Activated T-helper 1 cell treated with Interleukin-2 at 50 U/mL for 16 hours (primary cell): Measurements from ENCODE around the gene GTF2IRD2.
A peak's percentile ranks its signal among the peaks of the same experiment; 100 is the strongest.
"Not testable (repeated sequence)": the region's sequence is repeated elsewhere in the genome, so short reads cannot be mapped to it uniquely, and the experiment has no call there.

Source experiments
- DNase-seq: peaks from one replicate; pipeline ENCODE4 v3.0.0-alpha.2; 2020; ENCODE audit warnings: low read depth

GTF2IRD2 gene

DNA sequence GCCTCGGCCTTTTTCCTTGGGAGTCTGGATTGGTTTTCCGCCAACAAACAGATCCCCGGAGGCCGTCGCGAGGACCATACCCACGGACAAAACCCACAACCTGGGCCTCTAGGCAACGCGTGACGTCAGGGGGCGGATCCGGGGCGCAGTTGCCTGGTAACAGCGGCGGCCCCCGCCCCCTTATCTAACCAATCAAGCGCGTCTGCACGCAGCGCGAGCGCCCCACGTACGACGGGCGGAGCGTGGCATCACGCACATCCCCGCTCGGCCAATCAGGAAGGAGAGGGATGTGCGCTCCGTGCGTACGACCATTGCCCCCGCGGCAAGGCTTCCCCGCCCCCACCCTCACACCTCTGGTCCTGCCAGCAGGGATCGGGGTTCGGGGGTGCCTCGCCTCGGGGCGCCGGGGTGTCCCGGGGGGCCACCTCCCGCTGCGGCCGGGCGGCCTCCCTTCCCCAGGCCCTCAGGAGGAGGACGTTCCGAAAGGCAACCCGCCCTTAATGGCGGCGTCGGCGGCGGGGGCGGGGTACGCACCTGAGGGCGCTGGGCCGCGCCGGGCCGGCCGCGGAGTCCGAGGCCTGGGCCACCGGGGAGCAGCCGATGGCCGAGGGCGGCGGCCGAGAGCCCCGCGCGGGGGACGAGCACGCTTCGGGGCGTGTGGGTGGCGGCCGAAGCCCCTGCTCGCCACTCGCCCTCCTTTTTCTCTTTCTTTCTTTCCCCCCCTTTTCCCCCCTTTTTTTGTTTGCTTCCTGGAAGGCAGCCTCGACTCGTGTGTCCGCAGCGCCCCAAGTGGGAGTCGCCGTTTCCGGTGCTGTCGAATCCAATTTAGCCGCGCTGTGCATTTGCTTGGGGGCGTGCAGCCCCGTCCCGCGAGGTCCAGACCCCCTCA is at the start of gene GTF2IRD2:
TSS of gene GTF2IRD2 (minus strand) at position 773 of the 889 bp plus-strand sequence. CDS start 15,227 bp downstream, outside the sequence.
- DNase-seq: not testable (repeated sequence)

DNA sequence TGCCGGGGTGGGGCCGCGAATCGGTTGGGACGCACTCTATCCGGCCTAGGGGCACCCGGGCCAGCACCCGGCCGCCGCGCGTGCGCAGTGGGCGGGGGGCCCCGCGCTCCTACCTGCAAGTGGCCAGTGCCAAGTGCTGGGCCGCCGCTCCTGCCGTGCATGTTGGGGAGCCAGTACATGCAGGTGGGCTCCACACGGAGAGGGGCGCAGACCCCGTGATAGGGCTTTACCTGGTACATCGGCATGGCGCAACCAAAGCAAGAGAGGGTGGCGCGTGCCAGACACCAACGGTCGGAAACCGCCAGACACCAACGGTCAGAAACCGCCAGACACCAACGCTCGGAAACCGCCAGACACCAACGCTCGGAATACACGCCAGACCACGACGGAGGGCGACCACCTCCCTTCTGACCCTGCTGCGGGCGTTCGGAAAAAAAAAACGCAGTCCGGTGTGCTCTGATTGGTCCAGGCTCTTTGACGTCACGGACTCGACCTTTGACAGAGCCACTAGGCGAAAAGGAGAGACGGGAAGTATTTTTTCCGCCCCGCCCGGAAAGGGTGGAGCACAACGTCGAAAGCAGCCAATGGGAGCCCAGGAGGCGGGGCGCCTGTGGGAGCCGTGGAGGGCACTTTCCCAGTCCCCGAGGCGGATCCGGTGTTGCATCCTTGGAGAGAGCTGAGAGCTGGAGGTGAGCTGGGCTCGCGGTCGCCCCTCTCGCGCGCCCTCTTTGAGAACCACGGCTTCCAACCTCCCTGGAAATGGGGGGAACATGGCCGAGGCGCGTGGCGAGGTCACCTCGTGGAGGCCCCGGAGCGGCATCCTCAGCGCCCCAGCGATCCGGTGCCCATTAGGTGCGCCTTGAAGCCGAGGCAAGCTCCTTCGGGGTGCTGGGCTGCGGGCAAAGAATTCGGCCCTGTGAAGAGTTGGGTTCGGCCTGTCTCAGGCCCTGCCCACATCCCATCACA is 39.0 kb upstream of the GTF2IRD2 start:
- peak; percentile 68 for DNase-seq

DNA sequence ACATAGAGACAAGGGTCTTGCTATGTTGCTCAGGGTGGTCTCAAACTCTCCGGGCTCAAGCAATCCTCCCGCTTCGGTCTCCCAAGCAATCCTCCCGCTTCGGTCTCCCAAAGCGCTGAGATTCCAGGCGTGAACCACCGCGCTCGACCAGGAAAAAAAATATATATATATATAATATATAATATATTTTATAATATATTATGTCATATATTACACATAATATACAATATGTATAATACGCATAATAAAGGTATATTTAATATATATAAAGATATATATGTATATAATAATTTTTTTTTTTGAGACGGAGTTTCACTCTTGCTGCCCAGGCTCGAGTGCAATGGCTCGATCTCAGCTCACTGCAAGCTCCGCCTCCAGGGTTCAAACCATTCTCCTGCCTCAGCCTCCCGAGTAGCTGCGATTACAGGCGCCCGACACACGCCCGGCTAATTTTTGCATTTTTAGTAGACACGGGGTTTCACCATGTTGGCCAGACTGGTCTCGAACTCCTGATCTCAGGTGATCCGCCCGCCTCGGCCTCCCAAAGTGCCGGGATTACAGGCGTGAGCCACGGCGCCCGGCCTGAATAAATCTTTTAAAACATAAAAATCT is 38.2 kb upstream of the GTF2IRD2 start:
- DNase-seq: not testable (repeated sequence)

DNA sequence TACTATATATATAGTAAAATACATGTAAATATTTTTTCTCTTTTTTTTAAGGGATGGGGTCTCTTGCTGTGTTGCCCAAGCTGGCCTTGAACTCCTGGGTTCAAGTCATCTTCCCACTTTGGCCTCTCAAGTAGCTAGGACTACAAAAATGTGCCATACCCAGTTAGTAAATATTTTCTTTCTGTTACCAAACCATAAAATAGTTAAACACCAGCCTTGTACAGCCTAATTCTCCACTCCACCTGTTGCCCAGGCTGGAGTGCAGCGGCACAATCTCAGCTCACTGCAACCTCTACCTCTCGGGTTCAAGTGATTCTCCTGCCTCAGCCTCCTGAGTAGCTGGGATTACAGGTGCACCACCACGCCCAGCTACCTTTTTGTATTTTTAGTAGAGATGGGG is 33.9 kb upstream of the GTF2IRD2 start:
- DNase-seq: not testable (repeated sequence)

DNA sequence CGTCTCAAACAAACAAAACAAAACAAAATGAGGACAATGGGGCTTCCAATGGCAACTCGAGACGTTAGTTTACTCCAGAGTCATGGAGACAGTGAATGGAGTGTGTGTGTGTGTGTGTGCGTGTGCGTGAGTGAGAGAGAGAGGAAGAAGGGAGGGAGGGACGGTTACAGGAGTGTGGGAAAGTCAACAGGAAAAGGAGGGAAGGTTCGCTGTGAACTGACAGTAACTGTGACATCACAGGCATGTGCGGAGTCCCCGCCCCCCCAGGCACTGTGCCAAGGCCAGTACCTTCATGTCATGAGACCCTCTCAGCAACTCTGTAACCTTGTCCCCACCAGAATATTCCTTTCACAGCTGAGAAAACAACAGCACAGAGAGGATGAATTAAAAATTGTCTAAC is 30.7 kb upstream of the GTF2IRD2 start:
- DNase-seq: not testable (repeated sequence)

DNA sequence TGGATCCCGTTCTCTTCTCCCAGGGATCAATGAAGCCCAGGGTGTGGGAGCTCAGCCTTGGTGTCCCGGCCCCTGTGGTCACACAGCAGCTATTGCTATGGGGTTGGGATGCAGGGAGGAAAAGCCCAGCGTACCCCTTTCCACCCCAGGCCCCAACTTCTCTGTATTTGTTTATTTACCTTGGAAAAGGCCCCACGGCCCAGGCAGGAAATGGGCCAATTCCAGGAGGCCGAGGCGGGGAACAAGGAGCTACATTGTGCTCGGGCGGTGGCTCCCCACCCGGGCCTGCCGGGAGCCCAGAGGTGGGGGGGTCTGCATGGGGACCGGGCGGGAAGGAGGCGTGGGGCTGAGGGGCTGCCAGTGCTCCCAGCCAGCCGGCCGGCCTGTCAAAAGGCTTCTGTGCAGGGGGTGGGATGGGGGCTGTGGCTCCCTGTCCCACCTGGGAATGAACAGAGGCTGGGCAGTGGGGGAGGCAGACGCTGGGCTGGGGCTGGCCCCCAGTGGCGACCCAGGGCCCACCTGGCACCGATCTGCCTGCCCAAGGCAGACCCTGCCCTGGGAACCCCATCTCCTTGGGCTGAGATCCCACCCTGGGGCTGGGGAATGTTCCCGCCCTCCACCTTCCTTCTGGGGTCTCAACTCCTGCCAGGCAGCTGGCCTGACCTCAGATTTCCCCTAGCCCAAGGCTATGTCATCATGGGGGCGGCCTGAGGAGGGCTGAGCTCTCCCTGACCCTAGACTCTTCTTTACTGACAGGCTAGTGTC is 23.5 kb upstream of the GTF2IRD2 start:
- DNase-seq: not testable (repeated sequence)

DNA sequence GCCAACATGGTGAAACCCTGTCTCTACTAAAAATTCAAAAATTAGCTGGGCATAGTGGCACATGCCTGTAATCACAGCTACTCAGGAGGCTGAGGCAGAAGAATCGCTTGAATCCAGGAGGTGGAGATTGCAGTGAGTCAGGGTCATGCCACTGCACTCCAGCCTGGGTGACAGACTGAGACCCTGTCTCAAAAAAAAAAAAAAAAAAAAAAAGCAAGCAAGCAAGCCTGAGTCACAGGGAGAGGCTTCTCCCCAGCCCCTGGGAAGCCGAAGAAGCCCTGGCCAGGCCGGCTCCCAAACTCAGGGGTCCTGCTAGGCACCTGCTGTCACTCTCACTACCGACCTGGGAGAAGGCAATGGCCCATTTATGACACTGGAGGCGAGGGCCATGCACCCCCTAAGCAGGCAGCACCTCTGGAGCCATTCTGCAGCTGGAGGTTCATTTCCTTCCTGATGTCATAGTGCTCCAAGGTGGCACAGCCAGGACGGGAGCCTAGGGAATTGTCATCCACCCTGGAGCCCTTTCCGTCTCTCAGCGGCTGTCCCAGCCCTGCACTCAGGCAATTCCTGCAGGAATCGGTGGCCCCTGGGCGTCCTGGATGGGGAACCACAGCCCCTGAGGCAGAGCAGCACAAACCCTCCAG is 22.8 kb upstream of the GTF2IRD2 start:
- DNase-seq: not testable (repeated sequence)

DNA sequence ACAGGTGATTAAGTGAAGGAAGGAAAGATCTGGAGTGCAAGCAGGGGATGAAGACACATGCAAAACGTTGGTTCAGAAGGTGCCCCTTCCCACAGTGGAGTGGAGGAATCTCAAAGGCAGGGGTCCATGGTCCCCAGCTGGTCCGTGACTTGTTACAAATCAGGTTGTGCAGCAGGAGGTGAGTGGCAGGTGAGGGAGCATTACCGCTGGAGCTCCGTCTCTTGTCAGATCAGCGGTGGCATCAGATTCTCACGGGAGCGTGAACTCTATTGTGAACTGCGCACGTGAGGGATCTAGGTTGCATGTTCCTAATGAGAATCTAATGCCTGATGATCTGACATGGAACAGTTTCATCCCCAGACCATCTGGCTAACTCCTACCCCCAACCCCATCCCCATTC is 21.1 kb upstream of the GTF2IRD2 start:
- not testable (repeated sequence) for DNase-seq

DNA sequence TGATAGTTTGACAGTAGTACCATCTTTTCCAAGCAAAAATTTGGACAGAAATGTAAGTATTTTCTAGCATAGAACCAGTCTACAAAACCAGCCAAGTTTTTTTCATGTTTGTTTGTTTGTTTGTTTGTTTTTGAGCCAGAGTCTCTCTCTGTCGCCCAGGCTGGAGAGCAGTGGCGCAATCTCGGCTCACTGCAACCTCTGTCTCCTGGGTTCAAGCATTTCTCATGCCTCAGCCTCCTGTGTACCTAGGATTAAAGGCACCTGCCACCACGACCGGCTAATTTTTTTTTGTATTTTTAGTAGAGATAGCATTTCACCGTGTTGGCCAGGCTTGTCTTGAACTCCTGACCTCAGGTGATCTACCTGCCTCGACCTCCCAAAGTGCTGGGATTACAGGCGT is 14.4 kb upstream of the GTF2IRD2 start:
- DNase-seq: not testable (repeated sequence)

DNA sequence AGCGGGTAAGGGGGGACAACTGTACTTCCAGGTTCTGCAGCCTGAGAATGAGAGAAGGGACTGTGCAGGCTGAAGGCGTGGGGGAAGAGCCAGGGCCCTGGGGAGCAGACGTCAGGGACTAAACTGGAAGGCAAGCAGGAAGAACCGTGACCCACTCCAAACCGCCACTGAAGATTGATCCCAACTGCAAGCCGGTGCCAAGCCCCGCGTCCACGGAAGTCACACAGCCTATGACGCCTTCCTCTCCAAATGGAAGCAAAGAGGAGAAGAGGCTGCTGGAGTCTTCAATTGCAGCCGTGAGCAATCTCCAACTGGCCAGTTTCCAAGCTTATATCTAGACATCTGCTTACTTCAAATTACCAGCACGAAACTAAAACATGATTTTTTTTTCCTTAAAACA is 1.6 kb downstream of the GTF2IRD2 start:
- not testable (repeated sequence) for DNase-seq

DNA sequence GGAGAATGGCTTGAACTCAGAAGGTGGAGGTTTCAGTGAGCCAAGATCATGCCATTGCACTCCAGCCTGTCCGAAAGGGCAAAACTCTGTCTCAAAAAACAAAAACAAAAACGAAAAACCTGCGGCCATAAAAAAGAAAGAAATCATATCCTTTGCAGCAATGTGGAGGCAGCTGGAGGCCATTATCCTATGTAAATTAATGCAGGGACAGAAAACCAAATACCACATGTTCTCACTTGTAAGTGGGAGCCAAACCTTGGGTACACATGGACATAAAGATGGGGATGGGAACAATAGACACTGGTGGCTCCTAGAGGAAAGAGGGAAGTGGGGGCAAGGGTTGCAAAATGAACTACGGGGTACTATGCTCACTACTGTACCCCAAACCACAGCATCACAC is 21.0 kb downstream of the GTF2IRD2 start:
- not testable (repeated sequence) for DNase-seq

DNA sequence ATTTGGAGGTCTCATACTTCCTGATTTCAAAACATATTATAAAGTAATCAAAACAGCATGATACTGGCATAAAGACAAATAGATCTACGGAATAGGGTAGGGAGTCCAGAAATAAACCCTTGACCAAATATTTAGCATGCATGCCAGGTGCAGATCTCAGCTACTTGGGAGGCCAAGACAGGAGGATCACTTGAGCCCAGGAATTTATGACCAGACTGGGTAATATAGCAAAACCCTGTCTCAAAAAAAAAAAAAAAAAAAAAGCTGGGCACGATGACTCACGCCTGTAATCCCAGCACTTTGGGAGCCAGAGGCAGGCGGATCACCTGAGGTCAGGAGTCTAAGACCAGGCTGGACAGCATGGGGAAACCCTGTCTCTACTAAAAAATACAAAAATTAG is 21.4 kb downstream of the GTF2IRD2 start:
- DNase-seq: not testable (repeated sequence)

DNA sequence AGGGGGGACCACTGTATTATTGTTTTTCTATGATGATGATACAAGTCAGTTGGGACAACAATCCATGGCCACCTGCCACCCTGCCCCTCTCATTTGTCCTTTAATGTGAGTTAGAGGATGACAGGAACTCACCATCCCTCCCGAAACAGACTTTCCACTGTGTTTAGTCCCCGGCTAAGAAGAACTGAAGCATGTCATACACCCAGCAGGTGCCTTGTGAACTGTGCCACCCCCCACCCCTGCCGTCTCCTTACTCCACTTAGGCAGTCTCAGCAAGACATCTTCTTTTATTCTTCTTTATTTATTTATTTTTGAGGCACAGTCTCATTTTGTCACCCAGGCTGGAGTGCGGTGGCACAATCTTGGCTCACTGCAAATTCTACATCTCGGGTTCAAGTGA is 30.1 kb downstream of the GTF2IRD2 start:
- DNase-seq: not testable (repeated sequence)

DNA sequence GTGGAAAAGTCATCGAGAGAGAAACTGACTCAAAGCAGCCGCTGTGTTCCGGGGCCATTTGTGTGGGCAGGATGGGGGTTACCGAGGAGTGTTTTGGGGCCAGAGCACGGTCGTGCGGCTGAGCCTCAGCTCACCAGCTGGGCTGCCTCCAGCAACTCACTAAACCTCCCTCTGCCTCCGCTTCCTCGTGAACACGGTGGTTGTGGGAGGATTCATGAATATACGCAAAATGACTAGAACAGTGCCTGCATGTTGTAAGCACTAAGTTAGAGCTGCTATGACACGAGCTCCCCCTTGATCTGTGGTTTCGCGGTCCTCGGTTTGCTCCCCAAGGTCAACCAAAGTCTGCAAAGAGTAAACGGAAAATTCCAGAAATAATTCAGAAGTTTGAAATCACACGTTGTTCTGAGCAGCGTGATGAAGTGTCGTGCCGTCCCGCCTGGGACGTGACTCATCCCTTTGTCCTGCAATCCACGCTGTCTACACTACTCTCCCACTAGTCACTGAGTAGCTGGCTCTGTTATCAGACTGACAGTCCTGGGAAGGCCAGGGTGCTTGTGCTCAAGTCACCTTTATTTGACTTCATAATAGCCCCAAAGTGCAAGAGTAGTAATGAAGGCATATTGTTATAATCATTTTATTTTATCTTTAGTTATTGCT is 31.1 kb downstream of the GTF2IRD2 start:
- DNase-seq: not testable (repeated sequence)

DNA sequence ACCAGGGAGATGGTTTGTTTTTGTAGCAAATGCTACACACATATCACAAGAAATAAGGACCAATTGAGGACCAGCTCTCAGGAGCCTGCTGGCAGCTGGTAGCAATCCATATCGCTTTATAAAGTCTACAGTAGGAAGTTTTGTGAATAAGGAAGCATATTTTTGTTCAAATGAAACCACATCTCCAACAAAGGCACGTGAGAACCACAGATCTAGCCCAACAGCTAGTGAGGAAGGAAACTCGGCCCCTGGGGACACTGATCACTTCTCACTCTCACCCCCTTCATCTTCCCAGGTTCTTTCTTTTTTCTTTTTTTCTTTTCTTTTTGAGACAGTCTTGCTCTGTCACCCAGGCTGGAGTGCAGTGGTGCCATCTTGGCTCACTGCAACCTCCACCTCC is 35.5 kb downstream of the GTF2IRD2 start:
- DNase-seq: not testable (repeated sequence)

DNA sequence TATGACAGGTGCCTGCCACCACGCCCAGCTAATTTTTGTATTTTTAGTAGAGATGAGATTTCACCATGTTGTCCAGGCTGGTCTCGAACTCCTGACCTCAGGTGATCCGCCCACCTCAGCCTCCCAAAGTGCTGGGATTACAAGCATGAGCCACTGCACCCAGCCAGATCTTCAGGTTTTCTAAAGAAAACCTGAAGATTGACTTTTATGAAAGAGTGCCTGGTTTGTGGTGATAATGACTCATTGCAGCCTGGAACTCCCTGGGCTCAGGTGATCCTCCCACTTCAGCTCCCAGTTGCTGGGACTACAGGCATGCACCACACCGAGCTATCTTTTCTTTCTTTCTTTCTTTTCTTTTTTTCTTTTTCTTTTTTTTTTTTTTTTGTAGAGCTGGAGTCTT is 52.8 kb downstream of the GTF2IRD2 start:
- not testable (repeated sequence) for DNase-seq

DNA sequence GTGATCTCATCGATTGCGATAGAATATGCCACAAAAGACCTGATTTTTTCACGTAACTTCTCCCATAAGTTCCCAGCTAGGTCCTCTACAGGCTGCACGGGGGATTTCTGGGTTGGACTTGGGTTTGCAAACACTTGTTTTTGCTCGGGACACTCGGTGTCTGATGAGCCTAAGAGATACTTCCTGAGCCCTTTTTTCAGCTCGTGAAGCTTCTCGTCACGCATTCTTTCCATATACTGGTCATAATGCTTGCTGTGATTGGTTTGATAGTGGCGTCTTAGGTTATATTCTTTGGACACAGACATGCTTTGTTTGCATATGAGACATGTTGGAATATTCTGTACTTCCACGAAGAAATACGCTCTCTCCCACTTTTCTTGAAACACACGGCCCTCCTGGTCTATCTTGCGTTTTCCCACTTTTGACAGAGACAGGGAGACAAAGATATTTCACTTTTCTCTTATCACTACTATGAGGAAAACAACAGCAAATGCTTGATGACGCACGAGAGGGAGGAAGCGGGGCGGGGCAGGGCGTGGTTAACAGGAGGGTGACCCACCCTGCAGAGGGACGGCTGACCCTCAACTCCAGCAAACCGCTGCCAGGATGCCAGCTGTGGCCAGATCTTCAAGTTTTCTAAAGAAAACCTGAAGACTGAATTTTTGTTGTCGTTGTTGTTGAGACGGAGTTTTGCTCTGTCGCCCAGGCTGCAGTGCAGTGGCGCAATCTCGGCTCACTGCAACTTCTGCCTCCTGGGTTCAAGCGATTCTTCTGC is 53.4 kb downstream of the GTF2IRD2 start:
- DNase-seq: not testable (repeated sequence)

DNA sequence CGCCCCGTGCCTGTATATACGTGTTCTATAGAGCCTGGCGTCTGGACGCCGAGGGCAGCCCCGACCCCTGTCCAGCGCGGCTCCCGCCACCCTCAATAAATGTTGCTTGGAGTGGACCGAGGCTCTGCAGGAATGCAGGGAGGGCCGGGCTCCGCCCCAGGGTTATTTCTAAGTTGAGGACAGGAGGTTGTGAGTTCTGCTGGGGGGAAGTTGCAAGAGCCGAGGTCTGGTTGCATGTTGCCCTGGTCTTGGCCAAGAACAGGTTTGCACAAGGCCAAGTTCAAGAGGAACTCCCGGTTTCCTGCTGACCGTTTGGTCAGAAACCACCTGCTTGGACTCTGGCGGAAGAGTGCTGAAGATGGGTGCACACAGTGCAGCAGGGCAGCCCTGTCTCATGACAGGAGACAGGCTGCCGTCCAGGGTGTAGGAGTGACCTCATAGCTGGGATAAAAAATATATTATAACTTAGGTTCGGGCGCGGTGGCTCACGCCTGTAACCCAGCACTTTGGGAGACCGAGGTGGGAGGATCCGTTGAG is 62.1 kb downstream of the GTF2IRD2 start:
- DNase-seq: not testable (repeated sequence)
